Measurements from ENCODE around the gene CES3.

CES3 gene, protein sequence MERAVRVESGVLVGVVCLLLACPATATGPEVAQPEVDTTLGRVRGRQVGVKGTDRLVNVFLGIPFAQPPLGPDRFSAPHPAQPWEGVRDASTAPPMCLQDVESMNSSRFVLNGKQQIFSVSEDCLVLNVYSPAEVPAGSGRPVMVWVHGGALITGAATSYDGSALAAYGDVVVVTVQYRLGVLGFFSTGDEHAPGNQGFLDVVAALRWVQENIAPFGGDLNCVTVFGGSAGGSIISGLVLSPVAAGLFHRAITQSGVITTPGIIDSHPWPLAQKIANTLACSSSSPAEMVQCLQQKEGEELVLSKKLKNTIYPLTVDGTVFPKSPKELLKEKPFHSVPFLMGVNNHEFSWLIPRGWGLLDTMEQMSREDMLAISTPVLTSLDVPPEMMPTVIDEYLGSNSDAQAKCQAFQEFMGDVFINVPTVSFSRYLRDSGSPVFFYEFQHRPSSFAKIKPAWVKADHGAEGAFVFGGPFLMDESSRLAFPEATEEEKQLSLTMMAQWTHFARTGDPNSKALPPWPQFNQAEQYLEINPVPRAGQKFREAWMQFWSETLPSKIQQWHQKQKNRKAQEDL

DNA sequence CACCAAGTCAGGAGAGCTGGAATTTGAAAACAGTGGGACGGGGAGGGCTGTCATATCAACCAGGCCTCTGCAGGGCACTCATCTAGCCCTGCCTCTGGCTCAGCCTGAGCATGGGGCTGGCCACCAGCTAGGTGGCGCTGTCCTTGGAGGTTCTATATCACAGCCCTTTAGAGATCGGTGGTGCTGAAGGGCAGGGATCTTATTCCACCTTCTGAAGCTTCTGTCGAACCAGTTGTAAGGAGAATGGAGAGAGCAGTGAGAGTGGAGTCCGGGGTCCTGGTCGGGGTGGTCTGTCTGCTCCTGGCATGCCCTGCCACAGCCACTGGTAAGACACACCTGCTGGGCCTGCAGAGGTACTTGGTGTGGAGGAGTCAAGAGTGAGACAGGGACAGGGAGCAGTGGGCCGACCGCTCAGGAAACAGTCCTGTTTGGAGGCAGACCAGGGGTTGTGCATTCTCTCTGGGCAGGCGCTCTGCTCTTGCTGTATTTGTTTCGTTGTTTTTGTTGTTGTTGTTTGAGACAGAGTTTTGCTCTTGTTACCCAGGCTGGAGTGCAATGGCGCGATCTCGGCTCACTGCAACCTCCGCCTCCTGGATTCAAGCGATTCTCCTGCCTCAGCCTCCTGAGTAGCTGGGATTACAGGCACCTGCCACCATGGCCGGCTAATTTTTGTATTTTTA lies at the start of gene CES3:
CES3 (plus strand) TSS at position 202 of the 680 bp plus-strand sequence; CDS start at position 244, 42 bp downstream.
- peak; percentile 88 for DNase-seq

DNA sequence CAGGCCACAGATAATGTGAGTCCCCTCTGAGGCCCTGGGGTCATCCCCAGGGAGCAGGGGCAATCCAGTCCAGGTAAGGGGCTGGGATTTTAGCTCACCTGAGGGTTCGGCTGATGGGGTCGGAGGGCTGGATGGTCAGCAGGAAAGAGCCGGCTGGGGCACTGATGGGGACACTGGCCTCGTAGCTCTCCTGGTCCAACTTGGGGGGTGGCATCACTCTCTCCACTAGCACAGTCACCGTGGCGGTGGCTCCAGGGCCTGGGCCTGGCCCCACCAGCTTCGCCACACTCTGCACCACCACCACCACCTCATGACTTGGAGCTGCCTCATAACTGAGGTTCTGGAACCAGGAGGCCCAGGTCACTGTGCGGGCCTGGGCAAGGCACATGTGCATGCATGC lies 49.3 kb upstream of the CES3 start:
- DNase-seq, result no peak

GRCh38 chr16:66913081-66913480 lies 48.0 kb upstream of the CES3 start:
- no peak for DNase-seq

- no peak for DNase-seq
Observed at GRCh38 chr16:66913711-66914110, 47.4 kb upstream of the CES3 start.

GRCh38 chr16:66914541-66914940 lies 46.5 kb upstream of the CES3 start:
- DNase-seq, result no peak

DNA sequence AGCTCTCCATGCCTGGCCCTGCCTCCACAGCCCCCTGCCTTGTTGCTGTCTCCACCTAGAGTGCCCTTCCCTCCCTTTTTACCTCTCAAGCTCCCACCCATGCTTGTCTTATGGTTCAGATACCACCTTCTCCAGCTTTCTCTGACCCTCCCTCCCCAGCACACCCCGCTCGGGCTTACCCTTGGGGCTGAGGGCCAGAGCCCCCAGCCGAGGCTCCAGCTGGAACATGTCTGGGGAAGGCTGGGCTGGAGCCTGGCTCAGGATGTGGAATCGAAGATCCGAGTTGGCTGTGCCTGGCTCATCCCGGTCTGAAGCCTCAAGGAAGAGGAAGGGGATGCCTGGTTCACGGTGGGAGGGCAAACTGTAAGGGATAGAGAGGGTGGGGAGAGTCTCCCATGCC lies 46.0 kb upstream of the CES3 start:
- no peak for DNase-seq

GRCh38 chr16:66916518-66916917 lies 44.5 kb upstream of the CES3 start:
- no peak for DNase-seq

- DNase-seq, result no peak
Observed at GRCh38 chr16:66917741-66918140, 43.3 kb upstream of the CES3 start.

- DNase-seq, result no peak
Observed at GRCh38 chr16:66918355-66918754, 42.7 kb upstream of the CES3 start.

GRCh38 chr16:66918803-66919568 lies 42.1 kb upstream of the CES3 start, which contains the start of gene CDH16:
Gene CDH16, minus strand, starts transcription at chr16:66918885. Its CDS starts 820 bp downstream, at chr16:66918065.
- DNase-seq, result no peak

GRCh38 chr16:66919569-66920298 lies 41.3 kb upstream of the CES3 start:
- DNase-seq, result no peak

GRCh38 chr16:66920299-66920590 lies 40.8 kb upstream of the CES3 start:
- DNase-seq, result no peak

DNA sequence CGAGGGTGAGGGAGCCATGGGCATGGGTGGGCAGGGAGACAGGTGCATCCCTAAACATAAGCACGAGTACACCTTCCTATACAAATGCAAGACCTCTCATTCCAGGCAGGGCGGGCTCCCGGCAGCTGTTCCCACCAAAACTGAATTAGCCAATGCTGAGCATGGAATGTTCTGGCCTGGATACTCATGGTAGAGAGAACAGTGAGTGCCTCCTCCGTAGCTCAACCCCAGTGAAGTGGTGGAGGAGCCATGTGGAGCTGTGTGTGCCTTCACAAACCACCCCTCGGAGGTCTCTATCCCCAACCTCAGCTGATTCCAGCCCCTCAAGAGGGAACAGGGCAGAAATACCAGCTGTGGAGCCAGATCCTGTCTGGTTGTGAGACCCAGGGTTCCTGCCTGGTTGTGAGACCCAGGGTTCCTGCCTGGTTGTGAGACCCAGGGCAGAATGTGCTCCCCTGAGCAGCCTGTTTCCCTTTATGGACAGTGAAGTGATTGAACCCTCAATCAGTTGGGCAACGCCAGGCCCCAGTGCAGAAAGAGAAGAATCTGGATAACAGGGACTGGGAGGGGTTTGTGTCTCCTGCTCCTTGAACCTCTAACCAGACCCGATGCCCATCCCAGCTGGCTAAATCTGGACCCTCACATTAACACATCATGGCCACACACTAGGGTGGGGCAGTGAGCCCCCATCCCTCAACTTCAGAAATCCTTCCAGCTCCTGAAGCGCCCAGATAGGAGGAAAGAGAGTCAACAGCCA lies 40.0 kb upstream of the CES3 start:
- no peak for DNase-seq

GRCh38 chr16:66921729-66922450 lies 39.2 kb upstream of the CES3 start:
- DNase-seq, result no peak

GRCh38 chr16:66923247-66923731 lies 37.8 kb upstream of the CES3 start:
- DNase-seq, result peak; percentile 77

GRCh38 chr16:66923866-66924265 lies 37.2 kb upstream of the CES3 start:
- DNase-seq, result no peak

- DNase-seq, result no peak
Observed at GRCh38 chr16:66924527-66925321, 36.3 kb upstream of the CES3 start.

DNA sequence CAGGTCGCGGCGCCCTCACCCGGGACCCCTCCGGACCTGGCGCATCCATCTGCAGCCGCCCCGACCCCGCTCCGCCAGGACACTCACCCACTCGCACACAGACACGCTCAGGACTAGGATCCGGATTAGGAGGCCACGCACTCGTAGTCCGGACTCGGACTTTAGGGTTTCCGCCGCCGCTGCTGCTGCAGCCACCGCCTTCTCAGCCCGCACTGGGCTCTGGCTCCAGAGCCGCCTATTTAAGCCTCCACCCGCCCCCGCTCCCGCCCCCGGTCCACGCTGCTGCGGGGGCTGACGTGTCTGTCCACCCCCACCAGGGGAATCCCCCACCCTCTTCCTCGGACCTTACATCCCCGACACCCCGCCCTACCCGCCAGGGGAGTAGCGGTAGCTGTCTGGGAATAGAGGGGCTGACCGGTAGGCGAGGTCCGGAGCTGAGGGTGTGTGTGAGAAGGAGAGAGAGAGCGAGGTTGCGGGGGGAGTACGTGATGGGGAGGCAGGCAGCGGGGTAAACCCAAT lies 35.7 kb upstream of the CES3 start, which contains the start of gene RRAD:
RRAD (minus strand) TSS at position 214 of the 519 bp plus-strand sequence. CDS start 356 bp downstream, outside the sequence.
- DNase-seq, result no peak

GRCh38 chr16:66926171-66926947 lies 34.7 kb upstream of the CES3 start:
- DNase-seq, result no peak
